ENCODE results near the gene CTNND2.
"Not testable (repeated sequence)": the region's sequence is repeated elsewhere in the genome, so short reads cannot be mapped to it uniquely, and the experiment has no call there.

CTNND2 gene

DNA sequence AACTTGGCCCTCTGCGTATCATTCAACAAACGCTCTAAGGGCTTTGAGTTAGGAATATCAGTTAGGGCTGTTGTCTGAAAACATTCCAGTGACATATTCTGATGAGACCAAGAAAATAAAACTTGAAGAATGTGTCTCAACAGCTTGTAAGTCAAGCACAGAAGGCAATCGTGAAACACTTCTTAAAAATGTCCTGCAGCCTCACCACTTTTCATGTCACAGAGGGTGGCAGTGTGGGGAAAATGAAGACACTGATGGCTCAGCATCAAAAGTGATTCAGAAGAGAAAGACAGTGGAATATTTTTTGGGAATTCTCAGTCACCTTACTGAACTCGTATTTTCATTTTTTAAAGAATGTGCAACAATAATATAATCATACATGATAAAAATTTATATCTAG, 247.3 kb downstream of the CTNND2 start:
- DNase-seq: no peak

DNA sequence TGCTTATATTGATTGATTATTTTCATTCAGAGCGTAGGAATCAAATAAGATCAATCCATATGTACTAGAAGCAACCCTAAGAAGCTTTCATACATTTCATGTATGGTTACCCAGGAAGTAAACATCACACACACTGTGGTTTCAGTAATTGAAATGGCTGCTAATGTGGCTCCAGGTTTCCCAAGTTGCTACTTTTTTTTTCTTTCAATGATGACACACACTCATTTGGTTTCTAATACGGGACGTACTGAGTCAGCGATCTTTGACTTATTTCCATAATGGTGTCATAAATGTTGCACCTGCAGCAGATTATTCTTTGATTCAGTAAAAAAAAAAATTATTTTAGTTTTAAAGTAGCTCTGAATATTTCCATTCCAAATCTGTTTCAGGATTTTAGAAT, 248.6 kb downstream of the CTNND2 start:
- DNase-seq: no peak

DNA sequence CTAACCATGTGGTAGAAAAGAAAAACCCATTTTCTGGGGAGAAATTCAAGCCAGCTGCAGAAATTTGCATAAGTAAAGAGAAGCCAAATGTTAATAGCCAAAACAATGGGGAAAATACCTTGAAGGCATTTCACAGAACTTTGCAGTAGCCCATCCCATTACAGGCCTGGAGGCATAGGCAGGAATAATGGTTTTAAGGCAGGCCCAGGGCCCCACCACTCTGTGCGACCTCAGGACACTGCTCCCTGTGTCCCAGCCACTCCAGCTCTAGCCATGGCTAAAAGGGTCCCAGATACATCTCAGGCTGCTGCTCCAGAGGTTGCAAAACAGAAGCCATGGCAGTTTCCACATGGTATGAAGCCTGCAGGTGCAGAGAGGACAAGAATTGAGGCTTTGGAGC, 253.3 kb downstream of the CTNND2 start:
- DNase-seq: no peak

GRCh38 chr5:11646141-11646540, 258.1 kb downstream of the CTNND2 start:
- DNase-seq: no peak

- DNase-seq: no peak
These were observed 261.8 kb downstream of the CTNND2 start for GRCh38 chr5:11642438-11642837.

- no peak for DNase-seq
These were observed 263.9 kb downstream of the CTNND2 start for GRCh38 chr5:11640158-11640873.

- DNase-seq: no peak
These were observed 281.5 kb downstream of the CTNND2 start for GRCh38 chr5:11622785-11623184.

GRCh38 chr5:11620172-11620571, 284.1 kb downstream of the CTNND2 start:
- DNase-seq: no peak

GRCh38 chr5:11619339-11620024, 284.8 kb downstream of the CTNND2 start:
- no peak for DNase-seq

DNA sequence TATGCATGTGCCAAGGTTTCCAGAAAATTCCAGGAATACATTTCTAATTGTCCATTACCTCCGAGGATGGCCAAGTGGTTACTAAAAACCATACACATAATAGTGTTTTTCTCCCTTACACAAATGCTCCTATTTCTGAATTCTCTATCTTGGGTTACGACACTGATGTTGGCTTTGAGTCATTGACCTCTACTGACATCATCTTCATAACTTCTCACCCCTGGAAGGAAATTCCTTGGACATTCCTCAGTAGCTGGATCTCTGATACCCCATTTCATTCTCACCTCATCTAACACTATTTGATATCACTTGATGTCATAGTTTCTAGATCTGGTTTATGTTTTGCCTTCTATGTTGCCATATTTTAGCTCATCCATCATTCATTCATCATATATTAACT, 287.2 kb downstream of the CTNND2 start:
- DNase-seq: no peak

DNA sequence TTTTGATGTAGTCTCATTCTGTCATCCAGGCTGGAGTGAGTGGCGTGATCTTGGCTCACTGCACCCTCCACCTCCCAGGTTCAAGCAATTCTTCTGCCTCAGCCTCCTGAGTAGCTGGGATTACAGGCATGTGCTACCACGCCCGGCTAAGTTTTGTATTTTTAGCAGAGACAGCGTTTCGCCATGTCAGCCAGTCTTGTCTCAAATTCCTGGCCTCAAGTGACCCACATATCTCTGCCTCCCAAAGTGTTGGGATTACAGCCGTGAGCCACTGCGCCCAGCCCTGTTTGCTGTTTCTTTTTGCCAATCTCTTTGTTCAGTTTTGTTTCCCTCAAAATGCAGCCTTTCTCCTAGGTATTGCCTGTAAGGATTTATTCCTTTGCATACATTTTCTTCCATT, 287.6 kb downstream of the CTNND2 start:
- DNase-seq: not testable (repeated sequence)

- DNase-seq: no peak
These were observed 293.2 kb downstream of the CTNND2 start for GRCh38 chr5:11611011-11611410.

- DNase-seq: no peak
These were observed 294.5 kb downstream of the CTNND2 start for GRCh38 chr5:11609570-11610303.

- no peak for DNase-seq
These were observed 295.7 kb downstream of the CTNND2 start for GRCh38 chr5:11608530-11608929.

DNA sequence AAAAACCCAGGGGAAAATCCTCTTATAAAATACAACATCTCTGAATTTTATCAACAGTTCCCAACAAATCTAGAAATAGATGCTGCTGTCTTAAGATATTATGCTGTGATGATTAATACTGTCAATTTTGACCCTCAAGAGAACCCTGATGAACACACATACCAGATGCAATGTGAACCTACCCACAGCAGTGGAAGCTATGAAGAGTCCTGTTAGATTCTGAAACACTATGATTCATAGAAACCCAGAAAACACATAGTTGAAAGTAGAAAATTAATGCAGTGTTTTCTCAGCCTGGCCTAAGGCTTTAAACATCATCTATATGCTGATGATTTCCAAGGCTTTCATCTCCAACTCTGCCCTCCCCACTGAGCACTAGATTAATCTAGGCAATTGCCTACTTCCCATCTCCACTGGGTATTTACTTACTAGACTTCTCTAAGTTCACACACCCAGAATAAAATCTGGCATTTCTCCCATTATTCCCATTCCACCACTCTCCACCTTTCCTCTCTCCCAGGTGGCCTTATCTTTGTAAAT, 296.2 kb downstream of the CTNND2 start:
- DNase-seq: no peak

GRCh38 chr5:11602298-11602697, 301.9 kb downstream of the CTNND2 start:
- no peak for DNase-seq

GRCh38 chr5:11599499-11599898, 304.7 kb downstream of the CTNND2 start:
- no peak for DNase-seq

DNA sequence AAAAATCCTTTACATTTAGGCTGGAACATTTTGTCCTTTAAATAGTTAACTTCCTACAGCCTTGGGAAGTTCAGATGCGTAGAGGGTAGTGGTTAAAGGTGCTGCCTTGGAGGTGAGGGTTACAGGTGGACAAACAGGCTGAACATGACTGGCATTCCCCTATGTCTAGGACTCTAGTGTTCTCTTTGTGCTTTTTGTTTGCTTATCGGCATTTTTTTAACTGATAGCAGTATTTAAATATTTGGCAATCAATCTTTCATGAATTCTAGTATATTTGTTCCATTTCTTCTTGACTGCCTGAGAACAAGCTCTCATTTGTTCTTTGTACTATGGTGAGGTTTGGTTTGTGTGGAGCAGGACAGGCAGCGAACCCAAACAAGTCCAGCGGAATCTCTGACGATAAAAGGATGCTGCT, 307.6 kb downstream of the CTNND2 start:
- DNase-seq: no peak

DNA sequence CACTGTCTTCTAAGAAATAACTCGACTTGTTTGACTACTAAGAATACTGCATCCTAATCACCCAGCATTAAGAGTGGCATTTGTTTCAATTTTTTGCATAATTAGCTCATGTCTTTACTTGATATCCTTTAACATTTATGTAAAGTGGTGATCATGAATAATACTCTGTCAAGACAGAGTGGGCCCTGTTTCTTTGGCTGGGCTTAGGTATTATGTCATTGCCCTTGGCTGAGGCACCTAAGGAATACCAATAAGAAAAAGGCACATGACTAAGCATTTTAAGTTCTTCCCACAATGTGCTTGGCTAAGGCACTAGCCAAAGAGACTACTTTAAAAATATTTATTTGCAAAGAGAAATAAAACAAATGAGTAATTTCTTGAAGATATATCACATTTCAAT, 308.1 kb downstream of the CTNND2 start:
- no peak for DNase-seq

GRCh38 chr5:11595045-11595444, 309.2 kb downstream of the CTNND2 start:
- no peak for DNase-seq

GRCh38 chr5:11594021-11594420, 310.2 kb downstream of the CTNND2 start:
- DNase-seq: no peak

DNA sequence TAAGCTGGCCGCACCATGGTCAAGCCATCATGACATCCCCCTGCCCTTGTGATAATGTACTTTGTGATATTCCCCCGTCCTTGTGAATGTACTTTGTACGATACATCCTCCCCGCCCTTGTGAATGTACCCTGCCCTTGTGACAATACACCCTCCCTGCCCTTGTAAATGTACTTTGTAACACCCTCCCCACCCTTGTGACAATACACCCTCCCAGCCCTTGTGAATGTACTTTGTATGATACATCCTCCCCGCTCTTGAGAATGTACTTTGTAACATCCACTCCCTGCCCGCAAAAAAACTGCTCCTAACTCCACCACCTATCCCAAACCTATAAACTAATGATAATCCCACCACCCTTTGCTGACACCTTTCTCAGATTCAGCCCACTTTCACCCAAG, 313.8 kb downstream of the CTNND2 start:
- DNase-seq: no peak

DNA sequence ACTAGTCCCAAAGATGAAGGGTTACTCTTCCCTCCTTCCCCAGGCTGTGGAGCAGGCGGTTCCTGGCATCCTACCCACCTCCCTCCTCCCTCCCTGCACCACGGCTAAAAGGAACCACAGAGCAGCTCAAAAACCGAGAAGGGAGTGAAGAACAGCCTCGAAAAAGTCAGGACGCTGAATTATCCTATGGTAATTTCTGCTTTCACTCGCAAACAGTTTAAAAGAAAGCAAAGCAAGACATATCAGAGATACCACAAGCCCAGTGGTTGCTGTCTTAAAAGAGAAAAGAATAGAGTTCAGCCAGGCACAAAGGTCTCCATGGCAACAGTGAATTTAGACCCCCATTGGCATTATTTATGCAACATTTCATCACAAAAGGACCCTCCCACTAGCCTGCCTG, 315.4 kb downstream of the CTNND2 start:
- peak; percentile 46 for DNase-seq

- no peak for DNase-seq
These were observed 320.2 kb downstream of the CTNND2 start for GRCh38 chr5:11584017-11584416.

Data from femur (tissue), 1 donor.